ENCODE results near the gene ADGRB2. TPM values are rescaled to one million over a fixed set of nuclear protein-coding genes. Genes with fewer than 3 reads are reported as not detected.

ADGRB2 gene
- total RNA-seq, 1 experiment from 2014 or later, result 34.8 TPM

GRCh38 chr1:31785020-31785946, 21.1 kb upstream of the ADGRB2 start:
- no peak for TF ChIP-seq TCF7L2 (IDR thresholded peaks at IDR 0.05; ENCODE audit: low read depth, low read length)
- no peak for TF ChIP-seq SIN3A (IDR thresholded peaks at IDR 0.05; ENCODE audit: borderline replicate concordance, insufficient read depth, low read depth, low read length)
- TF ChIP-seq CTCF (IDR thresholded peaks at IDR 0.05), result no peak
- TF ChIP-seq, protein P1, sequence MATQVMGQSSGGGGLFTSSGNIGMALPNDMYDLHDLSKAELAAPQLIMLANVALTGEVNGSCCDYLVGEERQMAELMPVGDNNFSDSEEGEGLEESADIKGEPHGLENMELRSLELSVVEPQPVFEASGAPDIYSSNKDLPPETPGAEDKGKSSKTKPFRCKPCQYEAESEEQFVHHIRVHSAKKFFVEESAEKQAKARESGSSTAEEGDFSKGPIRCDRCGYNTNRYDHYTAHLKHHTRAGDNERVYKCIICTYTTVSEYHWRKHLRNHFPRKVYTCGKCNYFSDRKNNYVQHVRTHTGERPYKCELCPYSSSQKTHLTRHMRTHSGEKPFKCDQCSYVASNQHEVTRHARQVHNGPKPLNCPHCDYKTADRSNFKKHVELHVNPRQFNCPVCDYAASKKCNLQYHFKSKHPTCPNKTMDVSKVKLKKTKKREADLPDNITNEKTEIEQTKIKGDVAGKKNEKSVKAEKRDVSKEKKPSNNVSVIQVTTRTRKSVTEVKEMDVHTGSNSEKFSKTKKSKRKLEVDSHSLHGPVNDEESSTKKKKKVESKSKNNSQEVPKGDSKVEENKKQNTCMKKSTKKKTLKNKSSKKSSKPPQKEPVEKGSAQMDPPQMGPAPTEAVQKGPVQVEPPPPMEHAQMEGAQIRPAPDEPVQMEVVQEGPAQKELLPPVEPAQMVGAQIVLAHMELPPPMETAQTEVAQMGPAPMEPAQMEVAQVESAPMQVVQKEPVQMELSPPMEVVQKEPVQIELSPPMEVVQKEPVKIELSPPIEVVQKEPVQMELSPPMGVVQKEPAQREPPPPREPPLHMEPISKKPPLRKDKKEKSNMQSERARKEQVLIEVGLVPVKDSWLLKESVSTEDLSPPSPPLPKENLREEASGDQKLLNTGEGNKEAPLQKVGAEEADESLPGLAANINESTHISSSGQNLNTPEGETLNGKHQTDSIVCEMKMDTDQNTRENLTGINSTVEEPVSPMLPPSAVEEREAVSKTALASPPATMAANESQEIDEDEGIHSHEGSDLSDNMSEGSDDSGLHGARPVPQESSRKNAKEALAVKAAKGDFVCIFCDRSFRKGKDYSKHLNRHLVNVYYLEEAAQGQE (IDR thresholded peaks at IDR 0.05; ENCODE audit: insufficient read depth in 1 of 2, low read depth in 2 of 2, low read length in 1 of 2), result no peak
- intact Hi-C loops (cut with micrococcal nuclease; ENCODE audit: unreplicated experiment), result loop anchor here (10.0 kb wide), 1 partner anchor 220 kb away; no protein-coding TSS in a partner anchor
- Histone ChIP-seq H3K9me3 (ENCODE audit: control insufficient read depth, insufficient read depth, low read depth, low read length) (no peaks in the 10 kb centered on the region), H3K27me3 (ENCODE audit: control insufficient read depth, insufficient read depth, low read length) (no peaks in the 10 kb centered on the region), H3K27ac (ENCODE audit: low read length) (no peak overlapping the region), H3K4me3 (ENCODE audit: low read depth in 2 of 2, low read length in 2 of 2) (no peak overlapping the region), H3K36me3 (ENCODE audit: control insufficient read depth, insufficient read depth, low read length) (no peaks in the 10 kb centered on the region), H3K4me1 (ENCODE audit: control insufficient read depth, insufficient read depth, low read length) (peaks cover 17% of the 10 kb centered on the region; the same call in 1 of the 2 replicates)
- ChIA-PET CTCF (no interaction called here), POLR2A (interaction anchor here (1.0 kb wide), 1 partner anchor 19 kb away, joined by 3 read pairs; no protein-coding TSS in a partner anchor)
- no TSS peak for BruUV-seq (replicated peaks)
- no peak for DNase-seq (ENCODE audit: low read depth, low spot score)
- in situ Hi-C loops (cut with HindIII; ENCODE audit: low pct_unique_long_range_greater_than_20kb, low sequenced_read_pairs), result no loop called here
- ATAC-seq, result no peak

- POLR2A ChIA-PET, result interaction anchor here (1.0 kb wide), 1 partner anchor 18 kb away, joined by 3 read pairs; no protein-coding TSS in a partner anchor
- Histone ChIP-seq H3K27ac (ENCODE audit: low read length) (no peak overlapping the region), H3K36me3 (ENCODE audit: control insufficient read depth, insufficient read depth, low read length) (no peaks in the 10 kb centered on the region), H3K4me3 (ENCODE audit: low read depth in 2 of 2, low read length in 2 of 2) (no peak overlapping the region), H3K9me3 (ENCODE audit: control insufficient read depth, insufficient read depth, low read depth, low read length) (no peaks in the 10 kb centered on the region), H3K27me3 (ENCODE audit: control insufficient read depth, insufficient read depth, low read length) (no peaks in the 10 kb centered on the region), H3K4me1 (ENCODE audit: control insufficient read depth, insufficient read depth, low read length) (peaks cover 16% of the 10 kb centered on the region; the same call in 1 of the 2 replicates)
- ATAC-seq (no peak), DNase-seq (ENCODE audit: low read depth, low spot score) (no peak)
- no TSS peak for BruUV-seq (replicated peaks)
- TF ChIP-seq, protein P1 (IDR thresholded peaks at IDR 0.05; ENCODE audit: insufficient read depth in 1 of 2, low read depth in 2 of 2, low read length in 1 of 2), result no peak
- no peak for TF ChIP-seq TCF7L2 (IDR thresholded peaks at IDR 0.05; ENCODE audit: low read depth, low read length)
- TF ChIP-seq SIN3A (IDR thresholded peaks at IDR 0.05; ENCODE audit: borderline replicate concordance, insufficient read depth, low read depth, low read length), result no peak
- TF ChIP-seq CTCF (IDR thresholded peaks at IDR 0.05), result no peak
- no peak for TF ChIP-seq POLR2AphosphoS5 (IDR thresholded peaks at IDR 0.05; ENCODE audit: low read depth, low read length)
- intact Hi-C loops (cut with micrococcal nuclease; ENCODE audit: unreplicated experiment), result loop anchor here (10.0 kb wide), 1 partner anchor 220 kb away; no protein-coding TSS in a partner anchor
- CTCF ChIA-PET, result no interaction called here
- in situ Hi-C loops (cut with HindIII; ENCODE audit: low pct_unique_long_range_greater_than_20kb, low sequenced_read_pairs), result no loop called here
Observed at GRCh38 chr1:31784356-31785019, 20.3 kb upstream of the ADGRB2 start.
